ENCODE measurements around the gene ARL10.

DNA sequence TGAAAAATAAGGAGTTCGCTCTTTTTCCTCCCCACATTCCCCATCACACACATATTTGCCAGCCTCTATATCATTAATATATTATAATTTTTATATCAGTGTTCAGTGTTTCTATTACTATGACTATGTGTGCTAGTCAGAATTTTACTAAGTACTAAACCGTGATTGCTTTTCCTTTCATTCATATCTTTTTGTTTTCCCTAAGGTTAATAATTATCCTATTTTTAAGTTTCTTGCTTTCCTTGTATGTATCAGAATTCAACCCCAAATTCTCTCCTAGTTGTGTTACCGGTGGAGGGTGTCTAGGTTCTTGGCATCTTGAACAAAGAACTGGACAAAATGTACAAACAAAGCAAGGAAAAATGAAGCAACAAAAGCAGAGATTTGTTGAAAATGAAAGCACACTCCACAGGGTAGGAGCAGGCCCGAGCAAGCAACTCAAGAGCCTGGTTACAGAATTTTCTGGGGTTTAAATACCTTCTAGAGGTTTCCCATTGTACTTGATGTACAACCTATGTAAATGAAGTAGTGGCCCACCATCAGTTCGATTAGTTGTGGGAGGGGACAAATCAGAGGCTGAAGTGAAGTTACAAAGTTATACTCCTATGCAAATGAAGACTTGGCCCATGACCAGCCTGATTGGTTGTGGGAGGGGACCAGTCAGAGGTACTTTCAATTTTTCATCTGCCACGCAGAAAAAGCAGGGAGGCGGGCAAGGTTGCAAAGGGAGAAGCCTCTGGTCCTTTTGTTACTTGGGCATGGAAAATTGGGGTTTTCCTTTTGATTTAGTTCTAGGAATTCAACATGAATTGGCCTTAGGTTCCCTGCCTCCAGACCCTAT lies 47.5 kb upstream of the ARL10 start:
- no peak for TF ChIP-seq POLR2A (IDR thresholded peaks at IDR 0.05)
- TF ChIP-seq, protein P1, sequence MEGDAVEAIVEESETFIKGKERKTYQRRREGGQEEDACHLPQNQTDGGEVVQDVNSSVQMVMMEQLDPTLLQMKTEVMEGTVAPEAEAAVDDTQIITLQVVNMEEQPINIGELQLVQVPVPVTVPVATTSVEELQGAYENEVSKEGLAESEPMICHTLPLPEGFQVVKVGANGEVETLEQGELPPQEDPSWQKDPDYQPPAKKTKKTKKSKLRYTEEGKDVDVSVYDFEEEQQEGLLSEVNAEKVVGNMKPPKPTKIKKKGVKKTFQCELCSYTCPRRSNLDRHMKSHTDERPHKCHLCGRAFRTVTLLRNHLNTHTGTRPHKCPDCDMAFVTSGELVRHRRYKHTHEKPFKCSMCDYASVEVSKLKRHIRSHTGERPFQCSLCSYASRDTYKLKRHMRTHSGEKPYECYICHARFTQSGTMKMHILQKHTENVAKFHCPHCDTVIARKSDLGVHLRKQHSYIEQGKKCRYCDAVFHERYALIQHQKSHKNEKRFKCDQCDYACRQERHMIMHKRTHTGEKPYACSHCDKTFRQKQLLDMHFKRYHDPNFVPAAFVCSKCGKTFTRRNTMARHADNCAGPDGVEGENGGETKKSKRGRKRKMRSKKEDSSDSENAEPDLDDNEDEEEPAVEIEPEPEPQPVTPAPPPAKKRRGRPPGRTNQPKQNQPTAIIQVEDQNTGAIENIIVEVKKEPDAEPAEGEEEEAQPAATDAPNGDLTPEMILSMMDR (IDR thresholded peaks at IDR 0.05), result no peak

All from breast epithelium (tissue), 3 donors.